ENCODE data around the gene PCDHGC3. TPM values are rescaled to one million over a fixed set of nuclear protein-coding genes. Genes with fewer than 3 reads are reported as not detected.

Gene PCDHGC3
- total RNA-seq, 1 experiment from 2014 or later: 1.2 TPM

- BruUV-seq (replicated peaks): no TSS peak
Measured at GRCh38 chr5:141510160-141510559, 34.4 kb downstream of the PCDHGC3 start.

More at GRCh38 chr5:141510160-141510559, 34.4 kb downstream of the PCDHGC3 start:
- peaks cover 0 to 9% of the 10 kb centered on the region in 2 experiments; a peak in 2 of 4 replicates for H3K4me1 ChIP-seq (ENCODE audit: control insufficient read depth in 1 of 2, insufficient read depth in 2 of 2, low read length in 2 of 2)
- no peak for TF ChIP-seq EGR1 (IDR thresholded peaks at IDR 0.05; ENCODE audit: low read depth)
- TF ChIP-seq POLR2AphosphoS5 (IDR thresholded peaks at IDR 0.05; ENCODE audit: low read depth, low read length): no peak
- TF ChIP-seq FOSL1 (IDR thresholded peaks at IDR 0.05; ENCODE audit: low read depth): no peak
- TF ChIP-seq MAX (IDR thresholded peaks at IDR 0.05): no peak
- TF ChIP-seq EZH2 (IDR thresholded peaks at IDR 0.05): no peak
- TF ChIP-seq ELF1 (IDR thresholded peaks at IDR 0.05; ENCODE audit: borderline replicate concordance, low read depth): no peak
- TF ChIP-seq REST (IDR thresholded peaks at IDR 0.05; ENCODE audit: low read depth): no peak
- TF ChIP-seq EZH2phosphoT487 (IDR thresholded peaks at IDR 0.05; ENCODE audit: borderline replicate concordance): no peak
- no peak for TF ChIP-seq SIN3A (IDR thresholded peaks at IDR 0.05; ENCODE audit: low read depth)
- TF ChIP-seq CBX3 (IDR thresholded peaks at IDR 0.05; ENCODE audit: low read depth): no peak
- no peak for TF ChIP-seq ATF3 (IDR thresholded peaks at IDR 0.05)
- TF ChIP-seq JUND (IDR thresholded peaks at IDR 0.05): no peak
- TF ChIP-seq RAD21 (IDR thresholded peaks at IDR 0.05; ENCODE audit: low read depth): no peak
- TF ChIP-seq SRF (IDR thresholded peaks at IDR 0.05; ENCODE audit: low read depth): no peak
- no peak for TF ChIP-seq TCF7L2 (IDR thresholded peaks at IDR 0.05; ENCODE audit: borderline replicate concordance, extremely low read depth, insufficient read depth, insufficient read length)
- no peak for TF ChIP-seq CTCF (IDR thresholded peaks at IDR 0.05 in 2 of 3, conservative IDR thresholded peaks at IDR 0.05 in 1 of 3; ENCODE audit: borderline replicate concordance in 1 of 3, insufficient read depth in 1 of 3, low read depth in 2 of 3, low read length in 2 of 3)
- TF ChIP-seq CEBPB (IDR thresholded peaks at IDR 0.05; ENCODE audit: low read depth): no peak
- TF ChIP-seq SP1 (IDR thresholded peaks at IDR 0.05; ENCODE audit: low read depth): no peak
- no peak for TF ChIP-seq ZFX (IDR thresholded peaks at IDR 0.05)
- no peak for TF ChIP-seq YY1 (IDR thresholded peaks at IDR 0.05; ENCODE audit: extremely low read depth, insufficient replicate concordance, low read depth, low read length)
- ATAC-seq: no peak
- H3K79me2 ChIP-seq (ENCODE audit: insufficient read depth, low read length): no peaks in the 10 kb centered on the region
- H3K9me2 ChIP-seq (ENCODE audit: insufficient read depth): no peaks in the 10 kb centered on the region
- H3K9me3 ChIP-seq (ENCODE audit: control insufficient read depth in 1 of 2, insufficient read depth in 1 of 2, low read depth in 1 of 2, low read length in 2 of 2): no peaks in the 10 kb centered on the region
- no peak overlapping the region for H3K27ac ChIP-seq (ENCODE audit: low read depth, low read length)
- no peak overlapping the region for H3K4me2 ChIP-seq (ENCODE audit: low read length)
- no peak for DNase-seq (ENCODE audit: low read depth, low spot score)
- H3K27me3 ChIP-seq (ENCODE audit: insufficient read depth, low read length): no peaks in the 10 kb centered on the region
- intact Hi-C loops (cut with micrococcal nuclease): no loop called here
- RAD21 ChIA-PET (ENCODE audit: low non-redundant PET in 1 of 2, low total read pairs in 2 of 2, uncharacterized antibody in 2 of 2, unreplicated experiment in 2 of 2): no interaction called here
- H3K4me3 ChIP-seq (replicated peaks in 1 of 2; ENCODE audit: low read depth in 1 of 2, low read length in 2 of 2): no peak overlapping the region
- CTCF ChIA-PET: interaction anchor here (0.9 to 2.1 kb wide), 2 partner anchors 12 to 23 kb away, joined by 3 to 6 read pairs; no protein-coding TSS in a partner anchor
- H3K9ac ChIP-seq (ENCODE audit: low read length): no peak overlapping the region
- H3K36me3 ChIP-seq (ENCODE audit: control insufficient read depth in 1 of 2, insufficient read depth in 2 of 2, low read length in 2 of 2): no peaks in the 10 kb centered on the region
- POLR2A ChIA-PET: no interaction called here
- no peak overlapping the region for H2AFZ ChIP-seq (ENCODE audit: low read depth, low read length, poor library complexity, severe bottlenecking)
- no peaks in the 10 kb centered on the region for H4K20me1 ChIP-seq (ENCODE audit: insufficient read depth)
